CD1c-positive myeloid dendritic cell (primary cell): ENCODE measurements around the gene EPB41L4B.

Experiments used
- DNase-seq: peaks from one replicate; pipeline ENCODE4 v3.0.0-alpha.2; 2016; ENCODE audit errors: extremely low spot score

The EPB41L4B gene

GRCh38 chr9:109320331-109320741 is 523 bp downstream of the EPB41L4B start:
- DNase-seq, result no peak

- DNase-seq, result no peak
These were observed 1.1 kb downstream of the EPB41L4B start for GRCh38 chr9:109319626-109320241.

- DNase-seq, result no peak
These were observed 1.7 kb downstream of the EPB41L4B start for GRCh38 chr9:109319017-109319625.

GRCh38 chr9:109317979-109318741 is 2.7 kb downstream of the EPB41L4B start:
- DNase-seq, result no peak

- DNase-seq, result no peak
These were observed 3.4 kb downstream of the EPB41L4B start for GRCh38 chr9:109317311-109317978.

- DNase-seq, result no peak
These were observed 4.6 kb downstream of the EPB41L4B start for GRCh38 chr9:109316207-109316640.

- peak; percentile 65 for DNase-seq
These were observed 5.2 kb downstream of the EPB41L4B start for GRCh38 chr9:109315480-109316206.

GRCh38 chr9:109314011-109314531 is 6.8 kb downstream of the EPB41L4B start:
- no peak for DNase-seq

- no peak for DNase-seq
These were observed 7.5 kb downstream of the EPB41L4B start for GRCh38 chr9:109313351-109313750.

- DNase-seq, result no peak
These were observed 8.1 kb downstream of the EPB41L4B start for GRCh38 chr9:109312783-109313182.

- no peak for DNase-seq
These were observed 9.1 kb downstream of the EPB41L4B start for GRCh38 chr9:109311731-109312130.

- no peak for DNase-seq
These were observed 9.6 kb downstream of the EPB41L4B start for GRCh38 chr9:109311286-109311685.

- DNase-seq, result no peak
These were observed 10.4 kb downstream of the EPB41L4B start for GRCh38 chr9:109310486-109310901.

GRCh38 chr9:109309282-109309681 is 11.6 kb downstream of the EPB41L4B start:
- DNase-seq, result no peak

- DNase-seq, result no peak
These were observed 13.2 kb downstream of the EPB41L4B start for GRCh38 chr9:109307380-109308240.

- no peak for DNase-seq
These were observed 15.1 kb downstream of the EPB41L4B start for GRCh38 chr9:109305801-109306200.

GRCh38 chr9:109304347-109304746 is 16.5 kb downstream of the EPB41L4B start:
- no peak for DNase-seq

GRCh38 chr9:109303900-109304299 is 17.0 kb downstream of the EPB41L4B start:
- DNase-seq, result no peak

- DNase-seq, result no peak
These were observed 18.3 kb downstream of the EPB41L4B start for GRCh38 chr9:109302606-109303005.

- no peak for DNase-seq
These were observed 19.8 kb downstream of the EPB41L4B start for GRCh38 chr9:109301012-109301411.
